ENCODE results near the gene TCAP.

DNA sequence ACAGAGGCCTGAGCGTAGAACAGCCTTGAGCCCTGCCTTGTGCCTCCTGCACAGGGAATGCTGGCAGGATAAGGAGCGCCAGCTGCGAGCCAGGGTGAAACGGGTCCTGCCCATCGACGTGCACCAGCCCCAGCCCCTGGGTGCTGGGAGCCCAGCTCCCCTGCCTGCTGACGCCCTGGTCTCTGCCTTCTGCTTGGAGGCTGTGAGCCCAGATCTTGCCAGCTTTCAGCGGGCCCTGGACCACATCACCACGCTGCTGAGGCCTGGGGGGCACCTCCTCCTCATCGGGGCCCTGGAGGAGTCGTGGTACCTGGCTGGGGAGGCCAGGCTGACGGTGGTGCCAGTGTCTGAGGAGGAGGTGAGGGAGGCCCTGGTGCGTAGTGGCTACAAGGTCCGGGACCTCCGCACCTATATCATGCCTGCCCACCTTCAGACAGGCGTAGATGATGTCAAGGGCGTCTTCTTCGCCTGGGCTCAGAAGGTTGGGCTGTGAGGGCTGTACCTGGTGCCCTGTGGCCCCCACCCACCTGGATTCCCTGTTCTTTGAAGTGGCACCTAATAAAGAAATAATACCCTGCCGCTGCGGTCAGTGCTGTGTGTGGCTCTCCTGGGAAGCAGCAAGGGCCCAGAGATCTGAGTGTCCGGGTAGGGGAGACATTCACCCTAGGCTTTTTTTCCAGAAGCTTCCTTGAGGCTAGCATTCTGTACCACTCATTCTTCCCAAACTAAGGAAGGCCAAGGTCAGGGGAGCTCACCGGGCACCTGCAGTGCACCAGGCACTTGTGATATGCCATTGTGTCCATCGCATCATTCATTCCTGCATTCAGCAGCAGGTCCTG lies 5.0 kb downstream of the TCAP start:
- TF ChIP-seq, protein P1, sequence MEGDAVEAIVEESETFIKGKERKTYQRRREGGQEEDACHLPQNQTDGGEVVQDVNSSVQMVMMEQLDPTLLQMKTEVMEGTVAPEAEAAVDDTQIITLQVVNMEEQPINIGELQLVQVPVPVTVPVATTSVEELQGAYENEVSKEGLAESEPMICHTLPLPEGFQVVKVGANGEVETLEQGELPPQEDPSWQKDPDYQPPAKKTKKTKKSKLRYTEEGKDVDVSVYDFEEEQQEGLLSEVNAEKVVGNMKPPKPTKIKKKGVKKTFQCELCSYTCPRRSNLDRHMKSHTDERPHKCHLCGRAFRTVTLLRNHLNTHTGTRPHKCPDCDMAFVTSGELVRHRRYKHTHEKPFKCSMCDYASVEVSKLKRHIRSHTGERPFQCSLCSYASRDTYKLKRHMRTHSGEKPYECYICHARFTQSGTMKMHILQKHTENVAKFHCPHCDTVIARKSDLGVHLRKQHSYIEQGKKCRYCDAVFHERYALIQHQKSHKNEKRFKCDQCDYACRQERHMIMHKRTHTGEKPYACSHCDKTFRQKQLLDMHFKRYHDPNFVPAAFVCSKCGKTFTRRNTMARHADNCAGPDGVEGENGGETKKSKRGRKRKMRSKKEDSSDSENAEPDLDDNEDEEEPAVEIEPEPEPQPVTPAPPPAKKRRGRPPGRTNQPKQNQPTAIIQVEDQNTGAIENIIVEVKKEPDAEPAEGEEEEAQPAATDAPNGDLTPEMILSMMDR (optimal IDR thresholded peaks at IDR 0.05 in 1 of 3, IDR thresholded peaks at IDR 0.05 in 1 of 3, conservative IDR thresholded peaks at IDR 0.05 in 1 of 3; ENCODE audit: extremely low read depth in 1 of 3, insufficient read depth in 2 of 3, low read length in 3 of 3) = no peak
- TF ChIP-seq EZH2 (IDR thresholded peaks at IDR 0.05; ENCODE audit: low read length) = no peak

All from keratinocyte (primary cell).